ENCODE data around the gene CACNA1A.

CACNA1A gene

GRCh38 chr19:13506471-13506820, at the start of gene CACNA1A:
Gene CACNA1A, minus strand, starts transcription at chr19:13506479. Its CDS starts 255 bp downstream, at chr19:13506224.
- H3K27me3 ChIP-seq (ENCODE audit: control insufficient read depth, insufficient read depth, low read length) = peaks cover 72% of the 10 kb centered on the region
- peaks cover 4% of the 10 kb centered on the region; the same call in 1 of the 2 replicates for H3K4me1 ChIP-seq (ENCODE audit: control insufficient read depth, insufficient read depth, low read length)
- peak within 1 kb of the TSS; percentile 76 for H3K4me3 ChIP-seq (ENCODE audit: low read depth, low read length)
- no peak within 1 kb of the TSS for H3K27ac ChIP-seq (ENCODE audit: low read depth, low read length)
- no peak within 1 kb of the TSS for H3K9ac ChIP-seq (ENCODE audit: low read length)
- no peaks in the 10 kb centered on the region for H3K36me3 ChIP-seq (ENCODE audit: control insufficient read depth, insufficient read depth, low read length)
- H3K9me3 ChIP-seq (ENCODE audit: control insufficient read depth, insufficient read depth, low read depth, low read length) = no peaks in the 10 kb centered on the region

- no peaks in the 10 kb centered on the region for H3K4me1 ChIP-seq (ENCODE audit: control insufficient read depth, insufficient read depth, low read length)
- H3K9ac ChIP-seq (ENCODE audit: low read length) = no peak overlapping the region
- H3K9me3 ChIP-seq (ENCODE audit: control insufficient read depth, insufficient read depth, low read depth, low read length) = no peaks in the 10 kb centered on the region
- no peaks in the 10 kb centered on the region for H3K27me3 ChIP-seq (ENCODE audit: control insufficient read depth, insufficient read depth, low read length)
- no peaks in the 10 kb centered on the region for H3K36me3 ChIP-seq (ENCODE audit: control insufficient read depth, insufficient read depth, low read length)
- H3K27ac ChIP-seq (ENCODE audit: low read depth, low read length) = no peak overlapping the region
- no peak overlapping the region for H3K4me3 ChIP-seq (ENCODE audit: low read depth, low read length)
Measured at GRCh38 chr19:13554506-13555240, 48.4 kb upstream of the CACNA1A start.

GRCh38 chr19:13553880-13554400, 47.7 kb upstream of the CACNA1A start:
- no peaks in the 10 kb centered on the region for H3K9me3 ChIP-seq (ENCODE audit: control insufficient read depth, insufficient read depth, low read depth, low read length)
- H3K4me1 ChIP-seq (ENCODE audit: control insufficient read depth, insufficient read depth, low read length) = no peaks in the 10 kb centered on the region
- no peak overlapping the region for H3K27ac ChIP-seq (ENCODE audit: low read depth, low read length)
- H3K27me3 ChIP-seq (ENCODE audit: control insufficient read depth, insufficient read depth, low read length) = no peaks in the 10 kb centered on the region
- no peaks in the 10 kb centered on the region for H3K36me3 ChIP-seq (ENCODE audit: control insufficient read depth, insufficient read depth, low read length)
- no peak overlapping the region for H3K4me3 ChIP-seq (ENCODE audit: low read depth, low read length)
- no peak overlapping the region for H3K9ac ChIP-seq (ENCODE audit: low read length)

- H3K9ac ChIP-seq (ENCODE audit: low read length) = no peak overlapping the region
Measured at GRCh38 chr19:13548131-13548530, 41.9 kb upstream of the CACNA1A start.

GRCh38 chr19:13547102-13547501, 40.8 kb upstream of the CACNA1A start:
- no peaks in the 10 kb centered on the region for H3K4me1 ChIP-seq (ENCODE audit: control insufficient read depth, insufficient read depth, low read length)
- H3K27me3 ChIP-seq (ENCODE audit: control insufficient read depth, insufficient read depth, low read length) = no peaks in the 10 kb centered on the region
- H3K4me3 ChIP-seq (ENCODE audit: low read depth, low read length) = no peak overlapping the region
- no peaks in the 10 kb centered on the region for H3K9me3 ChIP-seq (ENCODE audit: control insufficient read depth, insufficient read depth, low read depth, low read length)
- no peak overlapping the region for H3K9ac ChIP-seq (ENCODE audit: low read length)
- no peak overlapping the region for H3K27ac ChIP-seq (ENCODE audit: low read depth, low read length)
- H3K36me3 ChIP-seq (ENCODE audit: control insufficient read depth, insufficient read depth, low read length) = no peaks in the 10 kb centered on the region

More at GRCh38 chr19:13548131-13548530, 41.9 kb upstream of the CACNA1A start:
- Histone ChIP-seq H3K4me1 (ENCODE audit: control insufficient read depth, insufficient read depth, low read length) (no peaks in the 10 kb centered on the region), H3K4me3 (ENCODE audit: low read depth, low read length) (no peak overlapping the region), H3K9me3 (ENCODE audit: control insufficient read depth, insufficient read depth, low read depth, low read length) (no peaks in the 10 kb centered on the region), H3K36me3 (ENCODE audit: control insufficient read depth, insufficient read depth, low read length) (no peaks in the 10 kb centered on the region), H3K27ac (ENCODE audit: low read depth, low read length) (no peak overlapping the region), H3K27me3 (ENCODE audit: control insufficient read depth, insufficient read depth, low read length) (no peaks in the 10 kb centered on the region)

- H3K36me3 ChIP-seq (ENCODE audit: control insufficient read depth, insufficient read depth, low read length) = no peaks in the 10 kb centered on the region
- H3K4me3 ChIP-seq (ENCODE audit: low read depth, low read length) = no peak overlapping the region
- no peaks in the 10 kb centered on the region for H3K4me1 ChIP-seq (ENCODE audit: control insufficient read depth, insufficient read depth, low read length)
- H3K9ac ChIP-seq (ENCODE audit: low read length) = no peak overlapping the region
- no peak overlapping the region for H3K27ac ChIP-seq (ENCODE audit: low read depth, low read length)
- no peaks in the 10 kb centered on the region for H3K9me3 ChIP-seq (ENCODE audit: control insufficient read depth, insufficient read depth, low read depth, low read length)
- peaks cover 3% of the 10 kb centered on the region; the same call in 1 of the 2 replicates for H3K27me3 ChIP-seq (ENCODE audit: control insufficient read depth, insufficient read depth, low read length)
Measured at GRCh38 chr19:13544423-13544822, 38.1 kb upstream of the CACNA1A start.

- H3K4me3 ChIP-seq (ENCODE audit: low read depth, low read length) = no peak overlapping the region
- H3K27ac ChIP-seq (ENCODE audit: low read depth, low read length) = no peak overlapping the region
- no peaks in the 10 kb centered on the region for H3K4me1 ChIP-seq (ENCODE audit: control insufficient read depth, insufficient read depth, low read length)
- peaks cover 3% of the 10 kb centered on the region; the same call in 1 of the 2 replicates for H3K27me3 ChIP-seq (ENCODE audit: control insufficient read depth, insufficient read depth, low read length)
- no peaks in the 10 kb centered on the region for H3K36me3 ChIP-seq (ENCODE audit: control insufficient read depth, insufficient read depth, low read length)
- H3K9me3 ChIP-seq (ENCODE audit: control insufficient read depth, insufficient read depth, low read depth, low read length) = no peaks in the 10 kb centered on the region
- H3K9ac ChIP-seq (ENCODE audit: low read length) = no peak overlapping the region
Measured at GRCh38 chr19:13541554-13541953, 35.3 kb upstream of the CACNA1A start.

- Histone ChIP-seq H3K36me3 (ENCODE audit: control insufficient read depth, insufficient read depth, low read length) (no peaks in the 10 kb centered on the region), H3K4me1 (ENCODE audit: control insufficient read depth, insufficient read depth, low read length) (no peaks in the 10 kb centered on the region), H3K27me3 (ENCODE audit: control insufficient read depth, insufficient read depth, low read length) (peaks cover 3% of the 10 kb centered on the region; the same call in 1 of the 2 replicates), H3K4me3 (ENCODE audit: low read depth, low read length) (no peak overlapping the region), H3K9ac (ENCODE audit: low read length) (no peak overlapping the region), H3K27ac (ENCODE audit: low read depth, low read length) (no peak overlapping the region), H3K9me3 (ENCODE audit: control insufficient read depth, insufficient read depth, low read depth, low read length) (no peaks in the 10 kb centered on the region)
Measured at GRCh38 chr19:13539332-13539731, 33.1 kb upstream of the CACNA1A start.

GRCh38 chr19:13538601-13539253, 32.4 kb upstream of the CACNA1A start:
- Histone ChIP-seq H3K4me1 (ENCODE audit: control insufficient read depth, insufficient read depth, low read length) (no peaks in the 10 kb centered on the region), H3K36me3 (ENCODE audit: control insufficient read depth, insufficient read depth, low read length) (no peaks in the 10 kb centered on the region), H3K4me3 (ENCODE audit: low read depth, low read length) (no peak overlapping the region), H3K9me3 (ENCODE audit: control insufficient read depth, insufficient read depth, low read depth, low read length) (no peaks in the 10 kb centered on the region), H3K9ac (ENCODE audit: low read length) (no peak overlapping the region), H3K27ac (ENCODE audit: low read depth, low read length) (no peak overlapping the region), H3K27me3 (ENCODE audit: control insufficient read depth, insufficient read depth, low read length) (peaks cover 3% of the 10 kb centered on the region; the same call in 1 of the 2 replicates)

GRCh38 chr19:13537454-13537853, 31.2 kb upstream of the CACNA1A start:
- no peaks in the 10 kb centered on the region for H3K9me3 ChIP-seq (ENCODE audit: control insufficient read depth, insufficient read depth, low read depth, low read length)
- no peak overlapping the region for H3K27ac ChIP-seq (ENCODE audit: low read depth, low read length)
- no peaks in the 10 kb centered on the region for H3K36me3 ChIP-seq (ENCODE audit: control insufficient read depth, insufficient read depth, low read length)
- H3K9ac ChIP-seq (ENCODE audit: low read length) = no peak overlapping the region
- H3K4me3 ChIP-seq (ENCODE audit: low read depth, low read length) = no peak overlapping the region
- no peaks in the 10 kb centered on the region for H3K4me1 ChIP-seq (ENCODE audit: control insufficient read depth, insufficient read depth, low read length)
- H3K27me3 ChIP-seq (ENCODE audit: control insufficient read depth, insufficient read depth, low read length) = peaks cover 3% of the 10 kb centered on the region; the same call in 1 of the 2 replicates

GRCh38 chr19:13530720-13531119, 24.4 kb upstream of the CACNA1A start:
- Histone ChIP-seq H3K27me3 (ENCODE audit: control insufficient read depth, insufficient read depth, low read length) (no peaks in the 10 kb centered on the region), H3K4me3 (ENCODE audit: low read depth, low read length) (no peak overlapping the region), H3K9me3 (ENCODE audit: control insufficient read depth, insufficient read depth, low read depth, low read length) (no peaks in the 10 kb centered on the region), H3K9ac (ENCODE audit: low read length) (no peak overlapping the region), H3K4me1 (ENCODE audit: control insufficient read depth, insufficient read depth, low read length) (no peaks in the 10 kb centered on the region), H3K27ac (ENCODE audit: low read depth, low read length) (no peak overlapping the region), H3K36me3 (ENCODE audit: control insufficient read depth, insufficient read depth, low read length) (no peaks in the 10 kb centered on the region)

All from HUES6 (cell line).